Measurements from ENCODE around the gene KRTAP3-1.

DNA sequence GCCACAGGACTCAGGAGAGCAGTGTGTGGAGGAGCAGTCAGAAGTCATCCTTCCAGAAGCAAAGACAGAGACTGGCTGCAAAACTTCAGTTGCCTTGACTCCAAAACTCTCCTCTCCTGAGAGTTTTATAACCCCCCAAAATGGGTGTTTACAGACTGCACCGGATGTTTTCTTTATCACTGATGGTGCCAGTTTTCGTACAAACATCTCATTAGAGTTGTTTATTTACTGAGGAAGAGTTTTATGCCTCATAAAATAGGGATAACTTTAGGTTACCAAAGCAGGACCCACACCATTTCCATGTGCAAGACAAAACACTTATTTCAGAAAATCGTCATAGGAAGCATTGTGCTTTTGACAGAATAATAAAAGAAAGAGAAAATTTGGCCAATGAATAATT lies 24.7 kb downstream of the KRTAP3-1 start, which contains the start of gene KRT40:
- TF ChIP-seq SMC3 (conservative IDR thresholded peaks at IDR 0.05; ENCODE audit: poor library complexity), result no peak
- TF ChIP-seq POLR2AphosphoS5 (IDR thresholded peaks at IDR 0.05), result no peak
- TF ChIP-seq, protein P1, sequence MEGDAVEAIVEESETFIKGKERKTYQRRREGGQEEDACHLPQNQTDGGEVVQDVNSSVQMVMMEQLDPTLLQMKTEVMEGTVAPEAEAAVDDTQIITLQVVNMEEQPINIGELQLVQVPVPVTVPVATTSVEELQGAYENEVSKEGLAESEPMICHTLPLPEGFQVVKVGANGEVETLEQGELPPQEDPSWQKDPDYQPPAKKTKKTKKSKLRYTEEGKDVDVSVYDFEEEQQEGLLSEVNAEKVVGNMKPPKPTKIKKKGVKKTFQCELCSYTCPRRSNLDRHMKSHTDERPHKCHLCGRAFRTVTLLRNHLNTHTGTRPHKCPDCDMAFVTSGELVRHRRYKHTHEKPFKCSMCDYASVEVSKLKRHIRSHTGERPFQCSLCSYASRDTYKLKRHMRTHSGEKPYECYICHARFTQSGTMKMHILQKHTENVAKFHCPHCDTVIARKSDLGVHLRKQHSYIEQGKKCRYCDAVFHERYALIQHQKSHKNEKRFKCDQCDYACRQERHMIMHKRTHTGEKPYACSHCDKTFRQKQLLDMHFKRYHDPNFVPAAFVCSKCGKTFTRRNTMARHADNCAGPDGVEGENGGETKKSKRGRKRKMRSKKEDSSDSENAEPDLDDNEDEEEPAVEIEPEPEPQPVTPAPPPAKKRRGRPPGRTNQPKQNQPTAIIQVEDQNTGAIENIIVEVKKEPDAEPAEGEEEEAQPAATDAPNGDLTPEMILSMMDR (IDR thresholded peaks at IDR 0.05; ENCODE audit: poor library complexity, severe bottlenecking), result no peak
- TF ChIP-seq, protein P2, sequence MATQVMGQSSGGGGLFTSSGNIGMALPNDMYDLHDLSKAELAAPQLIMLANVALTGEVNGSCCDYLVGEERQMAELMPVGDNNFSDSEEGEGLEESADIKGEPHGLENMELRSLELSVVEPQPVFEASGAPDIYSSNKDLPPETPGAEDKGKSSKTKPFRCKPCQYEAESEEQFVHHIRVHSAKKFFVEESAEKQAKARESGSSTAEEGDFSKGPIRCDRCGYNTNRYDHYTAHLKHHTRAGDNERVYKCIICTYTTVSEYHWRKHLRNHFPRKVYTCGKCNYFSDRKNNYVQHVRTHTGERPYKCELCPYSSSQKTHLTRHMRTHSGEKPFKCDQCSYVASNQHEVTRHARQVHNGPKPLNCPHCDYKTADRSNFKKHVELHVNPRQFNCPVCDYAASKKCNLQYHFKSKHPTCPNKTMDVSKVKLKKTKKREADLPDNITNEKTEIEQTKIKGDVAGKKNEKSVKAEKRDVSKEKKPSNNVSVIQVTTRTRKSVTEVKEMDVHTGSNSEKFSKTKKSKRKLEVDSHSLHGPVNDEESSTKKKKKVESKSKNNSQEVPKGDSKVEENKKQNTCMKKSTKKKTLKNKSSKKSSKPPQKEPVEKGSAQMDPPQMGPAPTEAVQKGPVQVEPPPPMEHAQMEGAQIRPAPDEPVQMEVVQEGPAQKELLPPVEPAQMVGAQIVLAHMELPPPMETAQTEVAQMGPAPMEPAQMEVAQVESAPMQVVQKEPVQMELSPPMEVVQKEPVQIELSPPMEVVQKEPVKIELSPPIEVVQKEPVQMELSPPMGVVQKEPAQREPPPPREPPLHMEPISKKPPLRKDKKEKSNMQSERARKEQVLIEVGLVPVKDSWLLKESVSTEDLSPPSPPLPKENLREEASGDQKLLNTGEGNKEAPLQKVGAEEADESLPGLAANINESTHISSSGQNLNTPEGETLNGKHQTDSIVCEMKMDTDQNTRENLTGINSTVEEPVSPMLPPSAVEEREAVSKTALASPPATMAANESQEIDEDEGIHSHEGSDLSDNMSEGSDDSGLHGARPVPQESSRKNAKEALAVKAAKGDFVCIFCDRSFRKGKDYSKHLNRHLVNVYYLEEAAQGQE (IDR thresholded peaks at IDR 0.05; ENCODE audit: borderline replicate concordance), result no peak

Measured in neural cell (in vitro differentiated cells).